ENCODE data around the gene NSDHL.

DNA sequence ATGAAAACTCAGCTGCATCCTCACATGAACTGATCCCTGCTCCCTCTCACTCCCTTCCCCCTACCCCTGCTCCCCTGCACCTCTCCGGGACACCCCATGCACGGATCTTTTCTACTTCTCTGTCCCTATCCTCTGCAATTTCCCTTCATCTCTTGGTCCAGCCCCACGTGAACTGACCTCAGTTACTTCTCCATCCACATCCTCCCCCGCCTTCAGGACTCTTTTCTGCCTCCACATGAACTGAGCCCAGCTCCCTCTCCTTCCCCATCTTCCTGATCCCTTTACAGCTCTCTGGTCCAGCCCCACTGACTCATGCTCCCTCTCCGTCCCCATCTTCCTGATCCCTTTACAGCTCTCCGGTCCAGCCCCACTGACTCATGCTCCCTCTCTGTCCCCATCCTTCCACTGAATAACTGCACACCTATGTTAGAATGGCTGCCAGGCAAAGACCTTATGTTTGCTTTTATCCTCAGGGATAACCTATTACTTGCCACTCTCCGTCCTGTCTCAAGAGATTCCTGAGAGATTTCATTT, 6.0 kb upstream of the NSDHL start:
- TF ChIP-seq CTCF (IDR thresholded peaks at IDR 0.05): no peak
- no peak for TF ChIP-seq POLR2A (IDR thresholded peaks at IDR 0.05)
- TF ChIP-seq POLR2AphosphoS5 (IDR thresholded peaks at IDR 0.05): no peak
